ENCODE data around the gene GRM8. TPM values are rescaled to one million over a fixed set of nuclear protein-coding genes. Genes with fewer than 3 reads are reported as not detected.

The GRM8 gene
- total RNA-seq, 1 experiment from 2014 or later = 1.8 TPM

- H3K79me2 ChIP-seq (ENCODE audit: insufficient read depth, low read length) = no peaks in the 10 kb centered on the region
- H2AK5ac ChIP-seq (ENCODE audit: insufficient read length, low read length) = no peak overlapping the region
- H3K4me2 ChIP-seq (ENCODE audit: insufficient read depth, insufficient read length, low read length) = no peak overlapping the region
- H3T11ph ChIP-seq (ENCODE audit: low read length) = no peak overlapping the region
- H3K9me3 ChIP-seq (ENCODE audit: control insufficient read depth, low read depth, low read length) = no peaks in the 10 kb centered on the region
- no peak overlapping the region for H3K23ac ChIP-seq (ENCODE audit: insufficient read length, low read depth, low read length)
- no peaks in the 10 kb centered on the region for H4K20me1 ChIP-seq (ENCODE audit: control insufficient read depth, insufficient read depth, insufficient read length)
- H2BK5ac ChIP-seq (ENCODE audit: insufficient read length, low read length) = no peak overlapping the region
- H3K9me3 Mint-ChIP-seq = no peaks in the 10 kb centered on the region
- H2AFZ ChIP-seq (ENCODE audit: low read length) = no peak overlapping the region
- H3K18ac ChIP-seq (ENCODE audit: insufficient read length, low read depth, low read length) = no peak overlapping the region
- no peak overlapping the region for H2BK12ac ChIP-seq (ENCODE audit: insufficient read length, low read depth, low read length)
- H3K14ac ChIP-seq (ENCODE audit: insufficient read depth, low read length) = no peak overlapping the region
- H3K23me2 ChIP-seq (ENCODE audit: insufficient read length, low read depth, low read length, poor library complexity, severe bottlenecking) = no peaks in the 10 kb centered on the region
- no peak overlapping the region for H2BK15ac ChIP-seq (ENCODE audit: low read depth, low read length)
- no peak overlapping the region for H3K27ac Mint-ChIP-seq
- H3K27me3 ChIP-seq (ENCODE audit: insufficient read depth, low read length) = no peaks in the 10 kb centered on the region
- H3K9ac ChIP-seq (ENCODE audit: extremely low read depth, insufficient read length, low read length) = no peak overlapping the region
- no peaks in the 10 kb centered on the region for H3K79me1 ChIP-seq (ENCODE audit: insufficient read depth, low read depth, low read length, poor library complexity, severe bottlenecking)
- TF ChIP-seq, protein P1, sequence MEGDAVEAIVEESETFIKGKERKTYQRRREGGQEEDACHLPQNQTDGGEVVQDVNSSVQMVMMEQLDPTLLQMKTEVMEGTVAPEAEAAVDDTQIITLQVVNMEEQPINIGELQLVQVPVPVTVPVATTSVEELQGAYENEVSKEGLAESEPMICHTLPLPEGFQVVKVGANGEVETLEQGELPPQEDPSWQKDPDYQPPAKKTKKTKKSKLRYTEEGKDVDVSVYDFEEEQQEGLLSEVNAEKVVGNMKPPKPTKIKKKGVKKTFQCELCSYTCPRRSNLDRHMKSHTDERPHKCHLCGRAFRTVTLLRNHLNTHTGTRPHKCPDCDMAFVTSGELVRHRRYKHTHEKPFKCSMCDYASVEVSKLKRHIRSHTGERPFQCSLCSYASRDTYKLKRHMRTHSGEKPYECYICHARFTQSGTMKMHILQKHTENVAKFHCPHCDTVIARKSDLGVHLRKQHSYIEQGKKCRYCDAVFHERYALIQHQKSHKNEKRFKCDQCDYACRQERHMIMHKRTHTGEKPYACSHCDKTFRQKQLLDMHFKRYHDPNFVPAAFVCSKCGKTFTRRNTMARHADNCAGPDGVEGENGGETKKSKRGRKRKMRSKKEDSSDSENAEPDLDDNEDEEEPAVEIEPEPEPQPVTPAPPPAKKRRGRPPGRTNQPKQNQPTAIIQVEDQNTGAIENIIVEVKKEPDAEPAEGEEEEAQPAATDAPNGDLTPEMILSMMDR (conservative IDR thresholded peaks at IDR 0.05) = no peak
- H3K4me1 Mint-ChIP-seq = no peaks in the 10 kb centered on the region
- H3K36me3 Mint-ChIP-seq (ENCODE audit: insufficient read depth in 1 of 3, low read depth in 3 of 3) = no peaks in the 10 kb centered on the region
- no peak overlapping the region for H2BK20ac ChIP-seq (ENCODE audit: low read depth, low read length, poor library complexity, severe bottlenecking)
- no peak overlapping the region for H4K5ac ChIP-seq (ENCODE audit: insufficient read length, low read depth, low read length)
- no peak overlapping the region for H3K27ac ChIP-seq (ENCODE audit: insufficient read length, low read depth, low read length)
- WGBS (ENCODE audit: extremely low coverage, insufficient read length, low lambda C conversion rate) = no CpG with 5 or more reads among the region's 3 CpGs
- no peak overlapping the region for H3K4ac ChIP-seq (ENCODE audit: low read depth, low read length)
- no peak overlapping the region for H3K56ac ChIP-seq (ENCODE audit: insufficient read length, low read depth, low read length)
- DNase-seq = no peak
- H4K91ac ChIP-seq (ENCODE audit: insufficient read length, low read depth, low read length) = no peak overlapping the region
- H3K4me3 Mint-ChIP-seq = no peak overlapping the region
- H3K4me1 ChIP-seq (ENCODE audit: insufficient read depth, low read length) = no peaks in the 10 kb centered on the region
- H4K8ac ChIP-seq (replicated peaks; ENCODE audit: insufficient read length, low read depth, low read length) = no peak overlapping the region
- H3K27me3 Mint-ChIP-seq (ENCODE audit: low read depth) = no peaks in the 10 kb centered on the region
- no peak overlapping the region for H2BK120ac ChIP-seq (ENCODE audit: low read depth, low read length, poor library complexity, severe bottlenecking)
Observed at GRCh38 chr7:126605056-126605455, 647.7 kb downstream of the GRM8 start.

Measured in H9 (cell line).